Activated CD8-positive, alpha-beta T cell treated with anti-CD3 and anti-CD28 coated beads for 36 hours (primary cell): ENCODE results near the gene MRPL53. TPM values are rescaled to one million over a fixed set of nuclear protein-coding genes. Genes with fewer than 3 reads are reported as not detected.
A peak's percentile ranks its signal among the peaks of the same experiment; 100 is the strongest.

Experiments
- ATAC-seq: fragments of 200-7000 bp; cut with Tn5 transposase; one replicate; pipeline ENCODE4 v1.10.0; 2021; ENCODE audit warnings: mild to moderate bottlenecking, moderate library complexity
- CTCF ChIA-PET: fragments of 350-600 bp; sonication (Branson Sonifier 250); formaldehyde crosslinking; loops from one replicate; lab custom pipeline; 2021; ENCODE audit warnings: antibody characterized with exemption; lab: Charles Lee
- POLR2A ChIA-PET: fragments of 350-600 bp; sonication (Branson Sonifier 250); formaldehyde crosslinking; loops from one replicate; lab custom pipeline; 2021; ENCODE audit warnings: antibody characterized with exemption; lab: Charles Lee
- DNase-seq: peaks from one replicate; pipeline ENCODE4 v3.0.0-alpha.2; 2020
- H3K27ac Mint-ChIP-seq: one replicate; pipeline ENCODE4 v1.8.0; 2021; ENCODE audit warnings: mild to moderate bottlenecking, mixed read lengths
- H3K27me3 Mint-ChIP-seq: one replicate; pipeline ENCODE4 v1.8.0; 2021; ENCODE audit warnings: mixed read lengths
- H3K36me3 Mint-ChIP-seq: one replicate; pipeline ENCODE4 v1.8.0; 2021; ENCODE audit warnings: low read depth, mixed read lengths
- H3K4me1 Mint-ChIP-seq: one replicate; pipeline ENCODE4 v1.8.0; 2021; ENCODE audit warnings: low read depth, mixed read lengths
- H3K4me3 Mint-ChIP-seq: one replicate; pipeline ENCODE4 v1.8.0; 2021; ENCODE audit warnings: mild to moderate bottlenecking, moderate library complexity, mixed read lengths
- H3K9me3 Mint-ChIP-seq: one replicate; pipeline ENCODE4 v1.8.0; 2021; ENCODE audit warnings: mixed read lengths
- CTCF ChIP-seq: fragments of 200-600 bp; IDR thresholded peaks from one replicate; pipeline ENCODE4 v1.8.0; 2022; ENCODE audit warnings: antibody characterized with exemption, mild to moderate bottlenecking
- intact Hi-C: fragments of 100-400 bp; cut with micrococcal nuclease; formaldehyde crosslinking; loops from one replicate; pipeline ENCODE4 v1.10.0; 2022
- total RNA-seq, 2 experiments: library from RNA; stranded (reverse); gene quantifications; one replicate each; pipeline ENCODE4 v1.2.3, GENCODE V29; 2021

Gene MRPL53
- total RNA-seq, 2 experiments from 2014 or later, result 111 to 113 TPM

GRCh38 chr2:74514368-74515270, 42.1 kb upstream of the MRPL53 start, which contains the start of gene TLX2:
TLX2 (plus strand) TSS chr2:74514450; CDS start chr2:74514807, 357 bp downstream.
- no peak for DNase-seq
- Mint-ChIP-seq H3K27me3 (peaks cover 68% of the 10 kb centered on the region), H3K36me3 (peaks cover 5% of the 10 kb centered on the region), H3K4me3 (peak within 1 kb of the TSS; percentile 52), H3K27ac (no peak within 1 kb of the TSS), H3K4me1 (peaks cover 26% of the 10 kb centered on the region), H3K9me3 (no peaks in the 10 kb centered on the region)
- TF ChIP-seq CTCF, result no peak
- ChIA-PET CTCF (interaction anchor here (1.1 to 2.0 kb wide), 4 partner anchors 8 to 73 kb away, joined by 3 to 4 read pairs (median 4); partner anchors contain the start of genes CCDC142 and TTC31), POLR2A (interaction anchor here (1.1 to 1.8 kb wide), 5 partner anchors 12 to 52 kb away, joined by 3 to 6 read pairs (median 4); partner anchors contain the start of gene CCDC142)
- peak; percentile 14 for ATAC-seq
- intact Hi-C loops, result no loop called here

GRCh38 chr2:74513605-74514367, 41.3 kb upstream of the MRPL53 start:
- ChIA-PET CTCF (interaction anchor here (1.3 to 2.0 kb wide), 5 partner anchors 7 to 72 kb away, joined by 3 to 5 read pairs (median 4); partner anchors contain the start of genes CCDC142 and TTC31), POLR2A (interaction anchor here (1.1 to 1.8 kb wide), 5 partner anchors 13 to 69 kb away, joined by 3 to 6 read pairs (median 4); partner anchors contain the start of gene CCDC142)
- H3K27me3 Mint-ChIP-seq, result peaks cover 64% of the 10 kb centered on the region
- H3K36me3 Mint-ChIP-seq, result peaks cover 5% of the 10 kb centered on the region
- no peak overlapping the region for H3K4me3 Mint-ChIP-seq
- no peak for TF ChIP-seq CTCF
- H3K27ac Mint-ChIP-seq, result no peak overlapping the region
- intact Hi-C loops, result no loop called here
- no peaks in the 10 kb centered on the region for H3K9me3 Mint-ChIP-seq
- DNase-seq (peak; percentile 51), ATAC-seq (peak; percentile 22)
- peaks cover 26% of the 10 kb centered on the region for H3K4me1 Mint-ChIP-seq

- ATAC-seq (no peak), DNase-seq (no peak)
- Mint-ChIP-seq H3K4me3 (no peak overlapping the region), H3K27me3 (peaks cover 57% of the 10 kb centered on the region), H3K27ac (no peak overlapping the region), H3K36me3 (peaks cover 5% of the 10 kb centered on the region), H3K4me1 (peaks cover 33% of the 10 kb centered on the region), H3K9me3 (no peaks in the 10 kb centered on the region)
- POLR2A ChIA-PET, result interaction anchor here (0.9 to 1.8 kb wide), 4 partner anchors 14 to 70 kb away, joined by 3 to 4 read pairs (median 4); partner anchors contain the start of genes AUP1 and LBX2
- intact Hi-C loops, result no loop called here
- no peak for TF ChIP-seq CTCF
- CTCF ChIA-PET, result interaction anchor here (1.3 to 2.0 kb wide), 4 partner anchors 12 to 73 kb away, joined by 3 to 5 read pairs (median 4); partner anchors contain the start of genes CCDC142 and TTC31
Observed at GRCh38 chr2:74512744-74513604, 40.5 kb upstream of the MRPL53 start.

- ChIA-PET POLR2A (interaction anchor here (1.0 kb wide), 1 partner anchor 28 kb away, joined by 3 read pairs; the partner anchor contains the start of genes CCDC142 and TTC31), CTCF (interaction anchor here (0.5 to 1.1 kb wide), 2 partner anchors 11 to 140 kb away, joined by 3 read pairs; no protein-coding TSS in a partner anchor)
- no peak overlapping the region for H3K27ac Mint-ChIP-seq
- ATAC-seq (no peak), DNase-seq (no peak)
- intact Hi-C loops, result no loop called here
- H3K27me3 Mint-ChIP-seq, result peaks cover 45% of the 10 kb centered on the region
- H3K36me3 Mint-ChIP-seq, result peaks cover 8% of the 10 kb centered on the region
- H3K9me3 Mint-ChIP-seq, result no peaks in the 10 kb centered on the region
- H3K4me3 Mint-ChIP-seq, result no peak overlapping the region
- TF ChIP-seq CTCF, result no peak
- peaks cover 31% of the 10 kb centered on the region for H3K4me1 Mint-ChIP-seq
Observed at GRCh38 chr2:74511104-74511989, 38.9 kb upstream of the MRPL53 start.
